ENCODE measurements around the gene C1QTNF9. TPM values are rescaled to one million over a fixed set of nuclear protein-coding genes. Genes with fewer than 3 reads are reported as not detected.

The C1QTNF9 gene
- total and polyA plus RNA-seq, 2 of the 8 experiments (the other 6 are each of a cell fraction or from before 2014, with no cell fraction given): not detected

DNA sequence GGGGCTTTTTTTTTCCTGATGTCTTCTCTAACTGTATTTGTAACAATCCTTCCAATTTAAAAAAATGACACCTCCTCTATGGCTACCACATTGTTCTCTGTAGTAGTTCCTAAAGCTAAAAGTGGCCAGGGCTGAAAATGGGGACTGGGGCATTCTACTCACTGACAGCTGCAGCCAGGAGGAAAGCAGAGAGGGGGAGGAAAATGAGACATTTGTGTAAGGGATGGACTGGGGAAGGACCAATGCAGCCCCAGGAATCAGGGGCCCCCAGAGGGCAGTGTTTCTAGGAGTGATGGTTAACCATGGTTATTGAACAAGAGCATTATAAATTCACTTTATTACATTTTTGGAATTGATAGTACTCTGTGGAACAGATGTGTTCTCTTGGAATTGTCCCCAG, 34.3 kb upstream of the C1QTNF9 start:
- Histone ChIP-seq H3K79me1 (ENCODE audit: low read depth, low read length) (no peaks in the 10 kb centered on the region), H4K20me1 (replicated peaks in 1 of 2; ENCODE audit: control insufficient read depth in 1 of 2, insufficient read depth in 2 of 2, low read length in 2 of 2) (peaks cover 0 to 2% of the 10 kb centered on the region in 2 experiments), H4K5ac (ENCODE audit: insufficient read length, low read depth, low read length) (no peak overlapping the region), H3K14ac (ENCODE audit: insufficient read length) (no peak overlapping the region), H2BK15ac (ENCODE audit: low read length) (no peak overlapping the region), H3K4ac (replicated peaks; ENCODE audit: insufficient read length, low read depth, low read length) (no peak overlapping the region), H2BK5ac (ENCODE audit: low read depth, low read length) (no peak overlapping the region), H3K36me3 (ENCODE audit: control insufficient read depth in 2 of 4, insufficient read depth in 4 of 4, low read length in 3 of 4) (no peaks in the 10 kb centered on the region), H3K4me2 (ENCODE audit: insufficient read depth in 1 of 2, low read depth in 2 of 2, low read length in 2 of 2) (no peak overlapping the region), H2BK120ac (replicated peaks; ENCODE audit: low read depth, low read length) (no peak overlapping the region), H3K18ac (ENCODE audit: extremely low read depth, low read length) (no peak overlapping the region), H3K23ac (ENCODE audit: insufficient read length) (no peak overlapping the region), H3K79me2 (ENCODE audit: control insufficient read depth in 1 of 2, insufficient read depth in 2 of 2, low read length in 2 of 2) (no peaks in the 10 kb centered on the region), H3K27ac (ENCODE audit: low read depth, low read length) (no peak overlapping the region), H4K91ac (replicated peaks; ENCODE audit: insufficient read length, low read length) (no peak overlapping the region), H3K56ac (replicated peaks; ENCODE audit: insufficient read length, low read depth, low read length) (no peak overlapping the region), H3K23me2 (ENCODE audit: low read depth, low read length) (no peaks in the 10 kb centered on the region), H3K27me3 (replicated peaks in 1 of 4; ENCODE audit: control insufficient read depth in 3 of 4, extremely low read depth in 1 of 4, insufficient read depth in 3 of 4, low read length in 3 of 4) (no peaks in the 10 kb centered on the region), H3K9ac (replicated peaks in 1 of 4; ENCODE audit: extremely low read depth in 1 of 4, low read depth in 3 of 4, low read length in 3 of 4) (no peak overlapping the region), H3K4me1 (replicated peaks in 1 of 4; ENCODE audit: control insufficient read depth in 3 of 4, insufficient read depth in 4 of 4, low read length in 3 of 4) (no peaks in the 10 kb centered on the region), H2BK20ac (ENCODE audit: low read length) (no peak overlapping the region), H4K8ac (ENCODE audit: extremely low read depth, insufficient read depth, low read length) (no peak overlapping the region), H2AFZ (ENCODE audit: low read length) (no peak overlapping the region), H2BK12ac (ENCODE audit: low read depth, low read length) (no peak overlapping the region), H3K4me3 (ENCODE audit: extremely low read depth in 1 of 4, insufficient read depth in 2 of 4, low read depth in 3 of 4, low read length in 4 of 4) (no peak overlapping the region), H3K9me3 (ENCODE audit: insufficient read depth in 2 of 2, low read depth in 1 of 2, low read length in 1 of 2) (no peaks in the 10 kb centered on the region), H2AK5ac (ENCODE audit: low read depth, low read length) (no peak overlapping the region)
- CTCF ChIA-PET (ENCODE audit: partially characterized antibody): interaction anchor here (1.0 kb wide), 1 partner anchor 10 kb away, joined by 4 read pairs; no protein-coding TSS in a partner anchor
- POLR2A ChIA-PET (ENCODE audit: partially characterized antibody): no interaction called here
- DNase-seq (ENCODE audit: low read depth in 1 of 2, low spot score in 2 of 2): no peak
- FAIRE-seq: no peak
- no peak for TF ChIP-seq SP2 (IDR thresholded peaks at IDR 0.05; ENCODE audit: low read length)
- no peak for TF ChIP-seq SUZ12 (IDR thresholded peaks at IDR 0.05; ENCODE audit: low read length)
- no peak for TF ChIP-seq RFX5 (IDR thresholded peaks at IDR 0.05; ENCODE audit: borderline replicate concordance, low read depth, low read length)
- no peak for TF ChIP-seq TCF12 (IDR thresholded peaks at IDR 0.05; ENCODE audit: low read depth, low read length)
- TF ChIP-seq ASH2L (IDR thresholded peaks at IDR 0.05; ENCODE audit: low read length): no peak
- TF ChIP-seq TBP (IDR thresholded peaks at IDR 0.05; ENCODE audit: low read depth, low read length): no peak
- TF ChIP-seq RAD21 (IDR thresholded peaks at IDR 0.05 in 1 of 2, conservative IDR thresholded peaks at IDR 0.05 in 1 of 2; ENCODE audit: low read depth in 2 of 2, low read length in 2 of 2): no peak
- TF ChIP-seq GTF2F1 (IDR thresholded peaks at IDR 0.05; ENCODE audit: borderline replicate concordance, low read depth, low read length): no peak
- no peak for TF ChIP-seq SIN3A (conservative IDR thresholded peaks at IDR 0.05 in 1 of 2, IDR thresholded peaks at IDR 0.05 in 1 of 2; ENCODE audit: low read depth in 1 of 2, low read length in 2 of 2)
- no peak for TF ChIP-seq MAFK (IDR thresholded peaks at IDR 0.05; ENCODE audit: low read depth, low read length)
- TF ChIP-seq NANOG (IDR thresholded peaks at IDR 0.05; ENCODE audit: insufficient read depth, low read depth, low read length, poor library complexity, severe bottlenecking): no peak
- TF ChIP-seq CTCF (IDR thresholded peaks at IDR 0.05; ENCODE audit: control extremely low read depth in 1 of 3, insufficient read depth in 1 of 3, low read depth in 1 of 3, low read length in 3 of 3): no peak
